Measurements from ENCODE around the gene OR8K1.

The OR8K1 gene

DNA sequence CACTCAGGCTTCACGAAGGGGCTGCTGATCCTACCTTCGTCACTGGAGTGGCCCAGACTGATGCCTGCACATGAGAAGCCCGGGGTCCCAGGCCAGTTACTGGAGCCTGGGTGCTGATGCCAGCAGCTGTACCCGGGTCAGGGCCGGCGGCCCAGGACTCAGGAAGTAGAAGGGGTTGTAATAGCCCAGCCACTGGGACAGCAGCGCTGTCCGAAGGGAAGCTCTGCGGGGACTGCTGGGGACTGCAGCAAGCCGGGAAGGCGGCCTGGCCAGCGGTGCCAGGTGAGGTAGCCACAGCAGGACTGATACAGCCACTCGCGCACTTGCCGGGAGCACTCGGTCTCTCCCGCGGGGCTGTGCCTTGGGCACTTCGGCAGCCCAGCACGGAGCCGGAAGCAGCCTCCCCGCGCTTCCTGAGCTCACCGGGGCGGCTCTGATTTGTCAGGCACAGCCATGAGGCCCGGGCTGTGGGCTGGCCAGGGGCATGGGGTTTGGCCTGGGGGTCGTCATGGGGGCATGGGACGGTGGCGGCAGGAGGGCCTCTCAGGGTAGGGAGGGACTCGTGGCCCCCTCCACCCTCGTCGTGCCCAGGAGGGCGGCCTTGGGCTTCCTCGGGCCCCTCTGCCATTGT lies 13.9 kb upstream of the OR8K1 start:
- no peak overlapping the region for H2BK5ac ChIP-seq (ENCODE audit: low read depth, low read length, poor library complexity, severe bottlenecking)
- no peak overlapping the region for H3K4ac ChIP-seq (ENCODE audit: low read depth in 1 of 2, low read length in 2 of 2)
- H3K9me3 ChIP-seq (ENCODE audit: control insufficient read depth, low read length): peaks cover 8% of the 10 kb centered on the region
- no peaks in the 10 kb centered on the region for H3K4me1 ChIP-seq (ENCODE audit: control insufficient read depth, insufficient read depth, low read depth, low read length)
- H3K27ac ChIP-seq (ENCODE audit: low read length, poor library complexity, severe bottlenecking): no peak overlapping the region
- no peak overlapping the region for H2BK120ac ChIP-seq (ENCODE audit: low read depth, low read length)
- no peak overlapping the region for H2AFZ ChIP-seq (ENCODE audit: low read depth, low read length)
- H3K36me3 ChIP-seq (ENCODE audit: control insufficient read depth in 1 of 2, insufficient read depth in 2 of 2, low read depth in 1 of 2, low read length in 2 of 2): no peaks in the 10 kb centered on the region
- no peak overlapping the region for H3K4me2 ChIP-seq (ENCODE audit: low read length, poor library complexity, severe bottlenecking)
- no peak overlapping the region for H3K4me3 ChIP-seq (ENCODE audit: insufficient read depth in 1 of 2, low read depth in 1 of 2, low read length in 2 of 2)
- no peak for DNase-seq
- 85% methylated on average over 34 of the region's 34 CpGs for WGBS
- no peak overlapping the region for H3K14ac ChIP-seq (ENCODE audit: low read length in 2 of 2)
- H3K27me3 ChIP-seq (ENCODE audit: control insufficient read depth in 1 of 2, insufficient read depth in 1 of 2, low read length in 2 of 2): no peaks in the 10 kb centered on the region
- no peak overlapping the region for H4K8ac ChIP-seq (ENCODE audit: low read length)
- no peaks in the 10 kb centered on the region for H3K79me1 ChIP-seq (replicated peaks; ENCODE audit: low read length, poor library complexity, severe bottlenecking)
- H3K9ac ChIP-seq (ENCODE audit: low read length): no peak overlapping the region
- no peak overlapping the region for H3K18ac ChIP-seq (ENCODE audit: low read depth in 1 of 2, low read length in 2 of 2)
- H2AK5ac ChIP-seq (ENCODE audit: low read length, severe bottlenecking): no peak overlapping the region
- H3K23ac ChIP-seq (ENCODE audit: low read length in 2 of 2): no peak overlapping the region
- no peak overlapping the region for H2BK15ac ChIP-seq (ENCODE audit: low read depth, poor library complexity, severe bottlenecking)
- H4K91ac ChIP-seq (ENCODE audit: low read length): no peak overlapping the region
- no peak overlapping the region for H2BK12ac ChIP-seq (ENCODE audit: low read length in 2 of 2)

DNA sequence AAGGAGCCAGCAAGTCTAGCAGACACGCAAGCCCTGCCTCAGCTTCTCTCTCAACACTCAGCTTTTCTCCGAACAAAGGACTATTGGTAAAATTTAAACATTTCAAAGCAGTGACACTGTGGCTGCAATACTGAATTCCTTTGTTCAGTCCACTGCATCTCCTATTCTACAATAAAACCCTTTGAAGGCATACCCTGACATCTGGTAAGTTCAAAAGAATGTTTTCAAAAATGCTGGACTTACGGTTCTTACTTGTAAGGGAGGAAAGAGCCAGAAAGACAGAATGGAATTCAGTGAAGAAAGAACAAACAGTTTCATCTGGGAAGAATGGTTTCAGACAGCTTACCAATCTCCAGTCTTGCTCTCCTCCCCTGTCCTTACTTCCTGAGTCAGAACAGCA lies 12.7 kb upstream of the OR8K1 start:
- no peak overlapping the region for H3K4me2 ChIP-seq (ENCODE audit: low read length, poor library complexity, severe bottlenecking)
- no peaks in the 10 kb centered on the region for H3K27me3 ChIP-seq (ENCODE audit: control insufficient read depth in 1 of 2, insufficient read depth in 1 of 2, low read length in 2 of 2)
- H2BK12ac ChIP-seq (ENCODE audit: low read length in 2 of 2): no peak overlapping the region
- no peak for DNase-seq
- H3K4ac ChIP-seq (ENCODE audit: low read depth in 1 of 2, low read length in 2 of 2): no peak overlapping the region
- H3K79me1 ChIP-seq (replicated peaks; ENCODE audit: low read length, poor library complexity, severe bottlenecking): no peaks in the 10 kb centered on the region
- H3K27ac ChIP-seq (ENCODE audit: low read length, poor library complexity, severe bottlenecking): no peak overlapping the region
- no peak overlapping the region for H4K8ac ChIP-seq (ENCODE audit: low read length)
- no peak overlapping the region for H3K4me3 ChIP-seq (ENCODE audit: insufficient read depth in 1 of 2, low read depth in 1 of 2, low read length in 2 of 2)
- H2BK15ac ChIP-seq (ENCODE audit: low read depth, poor library complexity, severe bottlenecking): no peak overlapping the region
- H2AK5ac ChIP-seq (ENCODE audit: low read length, severe bottlenecking): no peak overlapping the region
- H2BK5ac ChIP-seq (ENCODE audit: low read depth, low read length, poor library complexity, severe bottlenecking): no peak overlapping the region
- no peak overlapping the region for H4K91ac ChIP-seq (ENCODE audit: low read length)
- H3K9ac ChIP-seq (ENCODE audit: low read length): no peak overlapping the region
- no peak overlapping the region for H3K14ac ChIP-seq (ENCODE audit: low read length in 2 of 2)
- peaks cover 8% of the 10 kb centered on the region for H3K9me3 ChIP-seq (ENCODE audit: control insufficient read depth, low read length)
- 77% methylated on average over 3 of the region's 3 CpGs for WGBS
- H3K23ac ChIP-seq (ENCODE audit: low read length in 2 of 2): no peak overlapping the region
- H3K4me1 ChIP-seq (ENCODE audit: control insufficient read depth, insufficient read depth, low read depth, low read length): no peaks in the 10 kb centered on the region
- H2BK120ac ChIP-seq (ENCODE audit: low read depth, low read length): no peak overlapping the region
- H3K36me3 ChIP-seq (ENCODE audit: control insufficient read depth in 1 of 2, insufficient read depth in 2 of 2, low read depth in 1 of 2, low read length in 2 of 2): no peaks in the 10 kb centered on the region
- no peak overlapping the region for H2AFZ ChIP-seq (ENCODE audit: low read depth, low read length)
- H3K18ac ChIP-seq (ENCODE audit: low read depth in 1 of 2, low read length in 2 of 2): no peak overlapping the region

DNA sequence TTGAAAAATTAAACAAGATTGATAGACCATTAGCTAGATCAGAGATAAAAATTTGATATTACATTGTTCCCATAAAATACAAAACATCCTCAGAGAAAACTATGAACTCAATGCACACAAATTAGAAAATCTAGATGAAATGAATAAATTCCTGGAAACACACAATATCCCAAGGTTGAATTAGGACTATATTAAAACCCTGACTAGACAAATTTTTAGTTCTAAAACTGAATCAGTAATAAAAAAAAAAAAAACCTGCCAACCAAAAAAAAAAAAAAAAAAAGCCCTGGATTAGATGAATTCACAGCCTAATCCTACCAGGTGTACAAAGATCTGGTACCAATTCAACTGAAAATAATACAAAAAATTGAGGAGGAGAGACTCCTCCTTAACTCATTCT lies 5.5 kb upstream of the OR8K1 start:
- H4K8ac ChIP-seq (ENCODE audit: low read length): no peak overlapping the region
- no peak overlapping the region for H3K4me2 ChIP-seq (ENCODE audit: low read length, poor library complexity, severe bottlenecking)
- H3K4me1 ChIP-seq (ENCODE audit: control insufficient read depth, insufficient read depth, low read depth, low read length): no peaks in the 10 kb centered on the region
- no peak overlapping the region for H2BK120ac ChIP-seq (ENCODE audit: low read depth, low read length)
- H3K4ac ChIP-seq (ENCODE audit: low read depth in 1 of 2, low read length in 2 of 2): no peak overlapping the region
- no peak overlapping the region for H3K27ac ChIP-seq (ENCODE audit: low read length, poor library complexity, severe bottlenecking)
- no peaks in the 10 kb centered on the region for H3K27me3 ChIP-seq (ENCODE audit: control insufficient read depth in 1 of 2, insufficient read depth in 1 of 2, low read length in 2 of 2)
- DNase-seq: no peak
- no peak overlapping the region for H3K9ac ChIP-seq (ENCODE audit: low read length)
- no peak overlapping the region for H3K18ac ChIP-seq (ENCODE audit: low read depth in 1 of 2, low read length in 2 of 2)
- H3K4me3 ChIP-seq (ENCODE audit: insufficient read depth in 1 of 2, low read depth in 1 of 2, low read length in 2 of 2): no peak overlapping the region
- H2AK5ac ChIP-seq (ENCODE audit: low read length, severe bottlenecking): no peak overlapping the region
- H3K23ac ChIP-seq (ENCODE audit: low read length in 2 of 2): no peak overlapping the region
- peaks cover 20% of the 10 kb centered on the region for H3K9me3 ChIP-seq (ENCODE audit: control insufficient read depth, low read length)
- H3K79me1 ChIP-seq (replicated peaks; ENCODE audit: low read length, poor library complexity, severe bottlenecking): no peaks in the 10 kb centered on the region
- H2AFZ ChIP-seq (ENCODE audit: low read depth, low read length): no peak overlapping the region
- H2BK12ac ChIP-seq (ENCODE audit: low read length in 2 of 2): no peak overlapping the region
- H4K91ac ChIP-seq (ENCODE audit: low read length): no peak overlapping the region
- no peak overlapping the region for H2BK5ac ChIP-seq (ENCODE audit: low read depth, low read length, poor library complexity, severe bottlenecking)
- no peaks in the 10 kb centered on the region for H3K36me3 ChIP-seq (ENCODE audit: control insufficient read depth in 1 of 2, insufficient read depth in 2 of 2, low read depth in 1 of 2, low read length in 2 of 2)
- H2BK15ac ChIP-seq (ENCODE audit: low read depth, poor library complexity, severe bottlenecking): no peak overlapping the region
- H3K14ac ChIP-seq (ENCODE audit: low read length in 2 of 2): no peak overlapping the region

DNA sequence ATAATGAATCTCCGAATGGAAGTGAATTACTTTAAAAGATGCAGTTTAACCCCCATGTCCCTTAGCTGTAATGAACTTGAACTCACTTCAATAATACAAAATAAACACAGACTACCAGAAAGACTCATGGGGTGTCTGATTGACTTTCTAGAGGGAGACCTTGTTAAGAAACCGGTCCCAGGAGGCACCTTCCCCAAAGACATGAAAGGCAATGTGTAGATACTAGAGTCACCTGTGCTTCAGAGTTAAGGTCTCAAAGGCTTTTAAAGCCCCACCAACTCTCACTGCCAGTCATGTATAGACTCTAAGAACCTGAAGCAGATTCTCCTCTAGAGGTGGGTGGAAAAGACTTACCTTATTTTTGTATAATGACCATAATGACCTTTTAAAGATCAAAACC lies 8.2 kb downstream of the OR8K1 start, which contains the start of gene OR8J1:
TSS of gene OR8J1 (plus strand) at position 301 of the 400 bp plus-strand sequence. CDS start 5,956 bp downstream, outside the sequence.
- H2AFZ ChIP-seq (ENCODE audit: low read depth, low read length): no peak within 1 kb of the TSS

More for the DNA sequence above, 8.2 kb downstream of the OR8K1 start, which contains the start of gene OR8J1:
- Histone ChIP-seq H3K18ac (ENCODE audit: low read depth in 1 of 2, low read length in 2 of 2) (no peak within 1 kb of the TSS), H3K79me1 (replicated peaks; ENCODE audit: low read length, poor library complexity, severe bottlenecking) (no peaks in the 10 kb centered on the region), H3K27me3 (ENCODE audit: control insufficient read depth in 1 of 2, insufficient read depth in 1 of 2, low read length in 2 of 2) (no peaks in the 10 kb centered on the region), H2BK15ac (ENCODE audit: low read depth, poor library complexity, severe bottlenecking) (no peak within 1 kb of the TSS), H3K4me1 (ENCODE audit: control insufficient read depth, insufficient read depth, low read depth, low read length) (no peaks in the 10 kb centered on the region), H2BK5ac (ENCODE audit: low read depth, low read length, poor library complexity, severe bottlenecking) (no peak within 1 kb of the TSS), H3K36me3 (ENCODE audit: control insufficient read depth in 1 of 2, insufficient read depth in 2 of 2, low read depth in 1 of 2, low read length in 2 of 2) (no peaks in the 10 kb centered on the region), H2BK120ac (ENCODE audit: low read depth, low read length) (no peak within 1 kb of the TSS), H3K4me2 (ENCODE audit: low read length, poor library complexity, severe bottlenecking) (no peak within 1 kb of the TSS), H3K4me3 (ENCODE audit: insufficient read depth in 1 of 2, low read depth in 1 of 2, low read length in 2 of 2) (no peak within 1 kb of the TSS), H3K23ac (ENCODE audit: low read length in 2 of 2) (no peak within 1 kb of the TSS), H4K8ac (ENCODE audit: low read length) (no peak within 1 kb of the TSS), H2BK12ac (ENCODE audit: low read length in 2 of 2) (no peak within 1 kb of the TSS), H3K4ac (ENCODE audit: low read depth in 1 of 2, low read length in 2 of 2) (no peak within 1 kb of the TSS), H4K91ac (ENCODE audit: low read length) (no peak within 1 kb of the TSS), H2AK5ac (ENCODE audit: low read length, severe bottlenecking) (no peak within 1 kb of the TSS), H3K27ac (ENCODE audit: low read length, poor library complexity, severe bottlenecking) (no peak within 1 kb of the TSS), H3K9me3 (ENCODE audit: control insufficient read depth, low read length) (no peaks in the 10 kb centered on the region), H3K14ac (ENCODE audit: low read length in 2 of 2) (no peak within 1 kb of the TSS), H3K9ac (ENCODE audit: low read length) (no peak within 1 kb of the TSS)
- 79% methylated on average over 2 of the region's 2 CpGs for WGBS
- DNase-seq: no peak

All from mesenchymal stem cell (in vitro differentiated cells and primary cell).